ENCODE measurements around the gene DGCR2. TPM values are rescaled to one million over a fixed set of nuclear protein-coding genes. Genes with fewer than 3 reads are reported as not detected.

Gene DGCR2
- total and polyA plus RNA-seq, 2 of the 8 experiments (the other 6 are each of a cell fraction or from before 2014, with no cell fraction given), result 42.3 to 62.2 TPM

DNA sequence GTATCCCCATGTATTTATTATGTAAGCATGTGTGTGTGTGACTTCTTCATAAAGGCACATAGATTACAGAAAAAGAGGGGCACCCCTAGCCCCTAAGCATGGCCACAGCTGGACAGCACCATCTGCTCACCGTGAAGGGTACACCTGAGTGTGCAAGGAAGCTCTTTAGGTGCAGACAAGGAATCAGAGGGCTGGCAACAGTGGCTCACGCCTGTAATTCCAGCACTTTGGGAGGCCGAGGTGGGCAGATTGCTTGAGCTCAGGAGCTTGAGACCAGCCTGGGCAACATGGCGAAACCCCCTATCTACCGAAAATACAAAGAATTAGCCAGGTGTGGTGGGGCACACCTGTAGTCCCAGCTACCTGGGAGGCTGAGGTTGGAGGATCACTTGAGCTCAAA lies 56.3 kb downstream of the DGCR2 start:
- Histone ChIP-seq H3K23ac (ENCODE audit: insufficient read length) (no peak overlapping the region), H3K56ac (replicated peaks; ENCODE audit: insufficient read length, low read depth, low read length) (no peak overlapping the region), H3K9me3 (ENCODE audit: insufficient read depth in 2 of 2, low read depth in 1 of 2, low read length in 1 of 2) (no peaks in the 10 kb centered on the region), H3K27ac (ENCODE audit: low read depth, low read length) (no peak overlapping the region), H3K18ac (ENCODE audit: extremely low read depth, low read length) (no peak overlapping the region), H2AK5ac (ENCODE audit: low read depth, low read length) (no peak overlapping the region), H2BK20ac (ENCODE audit: low read length) (no peak overlapping the region), H4K8ac (ENCODE audit: extremely low read depth, insufficient read depth, low read length) (no peak overlapping the region; the same call in 1 of the 2 replicates), H2AFZ (ENCODE audit: low read length) (no peak overlapping the region), H3K36me3 (ENCODE audit: control insufficient read depth in 2 of 4, insufficient read depth in 4 of 4, low read length in 3 of 4) (peaks cover 3 to 34% (median 20%) of the 10 kb centered on the region in 4 experiments; a peak in 7 of 8 replicates), H4K20me1 (replicated peaks in 1 of 2; ENCODE audit: control insufficient read depth in 1 of 2, insufficient read depth in 2 of 2, low read length in 2 of 2) (peaks cover 5 to 18% of the 10 kb centered on the region in 2 experiments), H3K14ac (ENCODE audit: insufficient read length) (no peak overlapping the region), H3K4me3 (ENCODE audit: extremely low read depth in 1 of 4, insufficient read depth in 2 of 4, low read depth in 3 of 4, low read length in 4 of 4) (no peak overlapping the region), H2BK15ac (ENCODE audit: low read length) (no peak overlapping the region), H3K79me1 (ENCODE audit: low read depth, low read length) (peaks cover 10% of the 10 kb centered on the region), H2BK12ac (ENCODE audit: low read depth, low read length) (no peak overlapping the region), H2BK120ac (replicated peaks; ENCODE audit: low read depth, low read length) (no peak overlapping the region), H3K79me2 (ENCODE audit: control insufficient read depth in 1 of 2, insufficient read depth in 2 of 2, low read length in 2 of 2) (no peaks in the 10 kb centered on the region), H4K5ac (ENCODE audit: insufficient read length, low read depth, low read length) (no peak overlapping the region), H4K91ac (replicated peaks; ENCODE audit: insufficient read length, low read length) (no peak overlapping the region), H3K27me3 (replicated peaks in 1 of 4; ENCODE audit: control insufficient read depth in 3 of 4, extremely low read depth in 1 of 4, insufficient read depth in 3 of 4, low read length in 3 of 4) (no peaks in the 10 kb centered on the region), H3K4me2 (ENCODE audit: insufficient read depth in 1 of 2, low read depth in 2 of 2, low read length in 2 of 2) (no peak overlapping the region), H3K4me1 (replicated peaks in 1 of 4; ENCODE audit: control insufficient read depth in 3 of 4, insufficient read depth in 4 of 4, low read length in 3 of 4) (no peaks in the 10 kb centered on the region), H3K4ac (replicated peaks; ENCODE audit: insufficient read length, low read depth, low read length) (no peak overlapping the region), H3K23me2 (ENCODE audit: low read depth, low read length) (no peaks in the 10 kb centered on the region), H3K9ac (replicated peaks in 1 of 4; ENCODE audit: extremely low read depth in 1 of 4, low read depth in 3 of 4, low read length in 3 of 4) (no peak overlapping the region), H2BK5ac (ENCODE audit: low read depth, low read length) (no peak overlapping the region; the same call in 1 of the 2 replicates)
- TF ChIP-seq HDAC6 (IDR thresholded peaks at IDR 0.05; ENCODE audit: low read depth, low read length), result no peak
- no peak for TF ChIP-seq SP2 (IDR thresholded peaks at IDR 0.05; ENCODE audit: low read length)
- TF ChIP-seq SP1 (IDR thresholded peaks at IDR 0.05; ENCODE audit: low read depth, low read length), result no peak
- no peak for TF ChIP-seq TAF1 (IDR thresholded peaks at IDR 0.05; ENCODE audit: low read depth, low read length)
- no peak for TF ChIP-seq RAD21 (IDR thresholded peaks at IDR 0.05 in 1 of 2, conservative IDR thresholded peaks at IDR 0.05 in 1 of 2; ENCODE audit: low read depth in 2 of 2, low read length in 2 of 2)
- TF ChIP-seq PHF8 (conservative IDR thresholded peaks at IDR 0.05; ENCODE audit: low read depth, low read length), result no peak
- TF ChIP-seq MAFK (IDR thresholded peaks at IDR 0.05; ENCODE audit: low read depth, low read length), result no peak
- TF ChIP-seq KDM5A (IDR thresholded peaks at IDR 0.05; ENCODE audit: low read length), result no peak
- no peak for TF ChIP-seq GTF2F1 (IDR thresholded peaks at IDR 0.05; ENCODE audit: borderline replicate concordance, low read depth, low read length)
- TF ChIP-seq EP300 (IDR thresholded peaks at IDR 0.05; ENCODE audit: borderline replicate concordance in 1 of 2, low read depth in 2 of 2, low read length in 2 of 2), result no peak
- FAIRE-seq (no peak), DNase-seq (ENCODE audit: low read depth in 1 of 2, low spot score in 2 of 2) (no peak)
- POLR2A ChIA-PET (ENCODE audit: partially characterized antibody), result interaction anchor here (1.1 to 2.0 kb wide), 3 partner anchors 8 to 23 kb away, joined by 3 to 5 read pairs (median 4); no protein-coding TSS in a partner anchor
- 83% methylated on average over 5 of the region's 5 CpGs; no CpG with 5 or more reads in 1 of the 2 experiments for WGBS, 2 experiments (ENCODE audit: extremely low coverage in 1 of 2, insufficient coverage in 1 of 2, insufficient read length in 1 of 2, insufficient replicate concordance in 2 of 2, low coverage in 1 of 2, low lambda C conversion rate in 2 of 2, missing lambda C conversion rate in 1 of 2)
- CTCF ChIA-PET (ENCODE audit: partially characterized antibody), result interaction anchor here (0.7 to 5.3 kb wide), 6 partner anchors 8 to 28 kb away, joined by 3 to 47 read pairs (median 4); no protein-coding TSS in a partner anchor

All from H1 (cell line).